Liver (tissue), 9 donors: ENCODE data around the gene BMP6. TPM values are rescaled to one million over a fixed set of nuclear protein-coding genes. Genes with fewer than 3 reads are reported as not detected.

Experiments
- DNase-seq: peaks from one replicate; pipeline ENCODE4 v3.0.0-alpha.2; 2017; ENCODE audit warnings: low spot score
- H3K27ac ChIP-seq, 2 donors: one replicate each; pipeline ENCODE4 v1.7.0; 2013; ENCODE audit warnings: inconsistent platforms in 2 of 2, low read length in 2 of 2, control low read depth in 1 of 2, low read depth in 1 of 2, mild to moderate bottlenecking in 1 of 2
- H3K27me3 ChIP-seq, 4 donors: one replicate each; pipeline versions ENCODE4 v1.6.1 to v1.7.0; 2013; ENCODE audit warnings: low read length in 3 of 4, inconsistent platforms in 1 of 4, mild to moderate bottlenecking in 1 of 4, moderate library complexity in 1 of 4; ENCODE audit not compliant: control insufficient read depth in 4 of 4, insufficient read depth in 4 of 4
- H3K36me3 ChIP-seq, 4 donors: one replicate each; pipeline versions ENCODE4 v1.6.1 to v1.7.0; 2013; ENCODE audit warnings: low read length in 3 of 4, mild to moderate bottlenecking in 3 of 4, low read depth in 1 of 4, moderate library complexity in 1 of 4; ENCODE audit not compliant: control insufficient read depth in 4 of 4, insufficient read depth in 3 of 4
- H3K4me1 ChIP-seq, 4 donors: one replicate each; pipeline versions ENCODE4 v1.6.1 to v1.7.0; 2013; ENCODE audit warnings: low read length in 3 of 4, mild to moderate bottlenecking in 3 of 4, moderate library complexity in 1 of 4; ENCODE audit not compliant: control insufficient read depth in 4 of 4, insufficient read depth in 4 of 4
- H3K4me3 ChIP-seq, 3 donors: one replicate each; pipeline versions ENCODE4 v1.6.1 to v1.7.0; 2013; ENCODE audit warnings: low read length in 3 of 3, control low read depth in 1 of 3, low read depth in 1 of 3, mild to moderate bottlenecking in 1 of 3
- H3K9ac ChIP-seq, 2 donors: one replicate each; pipeline ENCODE4 v1.7.0; 2013; ENCODE audit warnings: low read length in 2 of 2, mild to moderate bottlenecking in 2 of 2, moderate library complexity in 2 of 2, control low read depth in 1 of 2, low read depth in 1 of 2
- H3K9me3 ChIP-seq, 4 donors: one replicate each; pipeline versions ENCODE4 v1.6.1 to v1.7.0; 2013; ENCODE audit warnings: low read length in 3 of 4; ENCODE audit not compliant: control insufficient read depth in 4 of 4
- EGR1 ChIP-seq, 2 donors: IDR thresholded peaks; 2 replicates each; pipeline ENCODE4 v1.6.1; 2016 to 2018; ENCODE audit warnings: antibody characterized with exemption in 2 of 2, low read depth in 2 of 2
- FOXA1 ChIP-seq: IDR thresholded peaks from 2 replicates; pipeline ENCODE4 v1.6.1; 2016; ENCODE audit warnings: antibody characterized with exemption
- GABPA ChIP-seq, 2 donors: IDR thresholded peaks in 1 of 2; conservative IDR thresholded peaks in 1 of 2; 2 replicates each; pipeline ENCODE4 v1.6.1; 2016; ENCODE audit warnings: antibody characterized with exemption in 2 of 2, mild to moderate bottlenecking in 1 of 2, moderate library complexity in 1 of 2
- HNF4A ChIP-seq, 2 donors: conservative IDR thresholded peaks; 2 replicates each; pipeline ENCODE4 v1.6.1; 2016; ENCODE audit warnings: antibody characterized with exemption in 2 of 2, mild to moderate bottlenecking in 2 of 2
- HNF4G ChIP-seq: IDR thresholded peaks from 2 replicates; pipeline ENCODE4 v1.6.1; 2016; ENCODE audit warnings: antibody characterized with exemption
- JUND ChIP-seq, 2 donors: IDR thresholded peaks; 2 replicates each; pipeline ENCODE4 v1.6.1; 2016; ENCODE audit warnings: antibody characterized with exemption in 2 of 2
- NR2F2 ChIP-seq: IDR thresholded peaks from 2 replicates; pipeline ENCODE4 v1.6.1; 2016; ENCODE audit warnings: antibody characterized with exemption
- RAD21 ChIP-seq, 2 donors: IDR thresholded peaks; 2 replicates each; pipeline ENCODE4 v1.6.1; 2016; ENCODE audit warnings: antibody characterized with exemption in 2 of 2, mild to moderate bottlenecking in 2 of 2
- RXRA ChIP-seq, 2 donors: IDR thresholded peaks; 2 replicates each; pipeline ENCODE4 v1.6.1; 2017 to 2018; ENCODE audit warnings: antibody characterized with exemption in 2 of 2, mild to moderate bottlenecking in 1 of 2
- SP1 ChIP-seq: IDR thresholded peaks from 2 replicates; pipeline ENCODE4 v1.6.1; 2018; ENCODE audit warnings: antibody characterized with exemption, mild to moderate bottlenecking
- TAF1 ChIP-seq: conservative IDR thresholded peaks from 2 replicates; pipeline ENCODE4 v1.6.1; 2016; ENCODE audit warnings: antibody characterized with exemption, mild to moderate bottlenecking
- YY1 ChIP-seq: IDR thresholded peaks from 2 replicates; pipeline ENCODE4 v1.6.1; 2016; ENCODE audit warnings: antibody characterized with exemption, mild to moderate bottlenecking
- WGBS: extraction: QIAGEN DNeasy Blood & Tissue Kit; methylation state at CpG from one replicate; pipeline ENCODE4 v1.1.7; 2013; 5-methylcytosine and 5-hydroxymethylcytosine counted together
- polyA plus RNA-seq, 2 donors: library from polyadenylated mRNA; stranded (reverse) in 1 of 2; unstranded in 1 of 2; fragments of 200-250 nt in 1 of 2; fragments of >200 nt in 1 of 2; fragmentation: Nextera tagmentation in 1 of 2; extraction: Ambion mirVana in 1 of 2; gene quantifications; one replicate each; pipeline versions ENCODE4 v1.2.1 to v1.2.3, GENCODE V29; 2013 to 2015
- total RNA-seq, 2 donors: library from RNA; depleted of rRNA; stranded (reverse); fragments of >200 nt; gene quantifications; one replicate each; pipeline ENCODE4 v1.2.3, GENCODE V29; 2014
- TF ChIP-seq, protein P1 (sequence below): IDR thresholded peaks from 2 replicates; pipeline ENCODE4 v1.6.1; 2016; ENCODE audit warnings: antibody characterized with exemption
- TF ChIP-seq, protein P2 (sequence below): fragments of 150-350 bp; IDR thresholded peaks from 2 replicates; pipeline ENCODE4 v1.5.1; 2017; ENCODE audit warnings: improper control_type of control experiment, low read depth, low read length; ENCODE audit not compliant: missing input control
- donor health status: healthy.
- donor health status: healthy.
- donor health status: healthy.
- donor health status: healthy.
- donor health status: healthy.

Gene BMP6
- total and polyA plus RNA-seq, 4 donors, result 0.57 to 5.9 (median 2.3) TPM

DNA sequence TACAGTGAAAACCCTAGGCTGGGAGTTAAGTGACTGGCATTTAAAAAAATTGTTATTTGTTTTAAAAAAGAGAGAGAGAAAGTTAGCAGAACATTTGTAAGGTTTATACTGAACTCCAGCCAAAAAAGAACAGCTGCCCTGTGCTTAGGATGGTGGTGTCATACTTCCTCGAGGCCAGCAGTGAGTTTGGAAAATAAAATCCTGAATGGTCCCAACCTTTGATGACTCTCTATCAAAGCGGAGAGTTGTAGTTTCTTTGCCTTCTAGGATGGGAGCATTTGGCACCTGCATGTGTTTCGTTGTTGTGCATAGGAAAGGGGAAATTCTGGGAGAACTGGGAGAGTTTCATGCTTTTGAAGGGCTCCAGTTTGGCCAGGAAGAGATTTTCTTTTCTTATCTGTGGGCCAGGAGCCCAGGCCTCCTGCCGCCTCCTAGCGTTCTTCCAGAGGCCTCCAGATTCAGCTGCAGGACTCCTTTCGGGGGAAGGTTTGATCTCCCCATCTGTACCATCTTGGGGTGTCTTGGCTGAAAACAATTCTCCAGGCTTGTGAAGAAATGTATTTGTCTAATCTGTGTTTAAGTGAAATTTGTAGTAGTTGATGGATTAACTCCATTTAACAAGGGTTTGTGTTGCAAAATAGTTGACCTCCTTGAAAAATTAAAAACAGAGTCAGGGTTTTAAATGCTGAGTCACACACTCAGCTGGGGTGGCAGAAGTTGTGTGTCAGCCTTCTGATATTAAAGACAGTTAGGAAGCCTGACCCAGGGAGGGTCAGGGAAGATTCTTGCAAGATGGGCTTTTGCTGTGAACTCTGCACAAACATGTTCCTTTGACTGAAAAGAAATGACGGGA, 121.3 kb downstream of the BMP6 start:
- WGBS, result 74% methylated on average over 7 of the region's 7 CpGs

DNA sequence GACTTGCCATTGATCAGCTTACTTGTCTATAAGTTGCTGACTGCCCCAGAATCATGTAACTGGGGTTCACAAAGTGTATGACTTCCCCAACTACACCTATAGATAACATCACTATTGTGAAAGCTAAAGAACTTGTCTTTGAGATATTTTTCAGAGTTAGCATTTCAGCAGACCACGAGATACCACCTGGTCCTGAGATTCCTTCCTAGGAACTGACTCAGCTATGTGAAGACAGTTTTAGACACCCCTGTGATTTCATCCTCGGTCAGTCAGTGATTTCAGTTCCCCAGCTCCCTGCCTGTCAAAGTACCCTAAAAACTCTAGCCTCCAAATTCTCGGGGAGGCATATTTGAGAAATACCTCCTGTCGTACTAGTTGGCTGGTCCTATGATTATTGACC, 122.3 kb downstream of the BMP6 start:
- no peaks in the 10 kb centered on the region for H3K27me3 ChIP-seq

More for the DNA sequence above, 121.3 kb downstream of the BMP6 start:
- H3K27ac ChIP-seq, result no peak overlapping the region
- TF ChIP-seq EGR1 (IDR thresholded peaks at IDR 0.05; ENCODE audit: low read depth in 2 of 2) (no peak), FOXA1 (no peak), GABPA (IDR thresholded peaks at IDR 0.05 in 1 of 2, conservative IDR thresholded peaks at IDR 0.05 in 1 of 2) (no peak), TAF1 (no peak), JUND (IDR thresholded peaks at IDR 0.05) (no peak), NR2F2 (no peak)
- TF ChIP-seq, protein P1, sequence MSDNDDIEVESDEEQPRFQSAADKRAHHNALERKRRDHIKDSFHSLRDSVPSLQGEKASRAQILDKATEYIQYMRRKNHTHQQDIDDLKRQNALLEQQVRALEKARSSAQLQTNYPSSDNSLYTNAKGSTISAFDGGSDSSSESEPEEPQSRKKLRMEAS, result no peak
- TF ChIP-seq, protein P2, sequence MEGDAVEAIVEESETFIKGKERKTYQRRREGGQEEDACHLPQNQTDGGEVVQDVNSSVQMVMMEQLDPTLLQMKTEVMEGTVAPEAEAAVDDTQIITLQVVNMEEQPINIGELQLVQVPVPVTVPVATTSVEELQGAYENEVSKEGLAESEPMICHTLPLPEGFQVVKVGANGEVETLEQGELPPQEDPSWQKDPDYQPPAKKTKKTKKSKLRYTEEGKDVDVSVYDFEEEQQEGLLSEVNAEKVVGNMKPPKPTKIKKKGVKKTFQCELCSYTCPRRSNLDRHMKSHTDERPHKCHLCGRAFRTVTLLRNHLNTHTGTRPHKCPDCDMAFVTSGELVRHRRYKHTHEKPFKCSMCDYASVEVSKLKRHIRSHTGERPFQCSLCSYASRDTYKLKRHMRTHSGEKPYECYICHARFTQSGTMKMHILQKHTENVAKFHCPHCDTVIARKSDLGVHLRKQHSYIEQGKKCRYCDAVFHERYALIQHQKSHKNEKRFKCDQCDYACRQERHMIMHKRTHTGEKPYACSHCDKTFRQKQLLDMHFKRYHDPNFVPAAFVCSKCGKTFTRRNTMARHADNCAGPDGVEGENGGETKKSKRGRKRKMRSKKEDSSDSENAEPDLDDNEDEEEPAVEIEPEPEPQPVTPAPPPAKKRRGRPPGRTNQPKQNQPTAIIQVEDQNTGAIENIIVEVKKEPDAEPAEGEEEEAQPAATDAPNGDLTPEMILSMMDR, result no peak
- H3K9ac ChIP-seq, result no peak overlapping the region
- H3K4me1 ChIP-seq, result no peaks in the 10 kb centered on the region
- no peak overlapping the region for H3K4me3 ChIP-seq
- no peaks in the 10 kb centered on the region for H3K36me3 ChIP-seq
- no peaks in the 10 kb centered on the region for H3K27me3 ChIP-seq
- H3K9me3 ChIP-seq, result peaks cover 0 to 11% (median 6%) of the 10 kb centered on the region in 4 donors
- DNase-seq, result no peak

DNA sequence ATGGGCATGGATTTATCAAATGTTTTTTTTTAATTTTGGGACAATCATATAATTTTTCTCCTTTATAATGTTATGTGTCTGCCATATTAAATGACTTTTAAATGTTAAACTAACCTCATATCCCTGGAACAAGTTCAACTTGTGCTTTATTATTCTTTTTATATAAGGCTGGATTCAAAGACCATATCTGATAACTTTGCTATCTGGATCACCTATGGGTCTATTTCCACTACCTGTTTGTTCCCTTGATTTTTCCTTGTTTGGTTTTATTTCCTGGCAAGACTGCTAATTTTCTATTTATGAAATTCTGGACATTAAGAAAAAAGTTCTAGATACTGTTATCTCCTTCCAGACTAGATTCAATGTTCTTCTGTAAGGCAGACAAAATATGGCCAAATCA, 125.9 kb downstream of the BMP6 start:
- DNase-seq, result no peak
- no peak for TF ChIP-seq JUND (IDR thresholded peaks at IDR 0.05)
- TF ChIP-seq, protein P2, result no peak
- TF ChIP-seq HNF4G, result no peak
- TF ChIP-seq GABPA (IDR thresholded peaks at IDR 0.05 in 1 of 2, conservative IDR thresholded peaks at IDR 0.05 in 1 of 2), result no peak
- TF ChIP-seq, protein P1, result no peak
- no peak for TF ChIP-seq FOXA1
- no peak for TF ChIP-seq RAD21 (IDR thresholded peaks at IDR 0.05)
- TF ChIP-seq HNF4A (conservative IDR thresholded peaks at IDR 0.05), result no peak
- H3K27me3 ChIP-seq, result no peaks in the 10 kb centered on the region
- H3K36me3 ChIP-seq, result no peaks in the 10 kb centered on the region
- no peak overlapping the region for H3K9ac ChIP-seq
- no peaks in the 10 kb centered on the region for H3K4me1 ChIP-seq
- no peak overlapping the region for H3K27ac ChIP-seq
- no peak overlapping the region for H3K4me3 ChIP-seq
- H3K9me3 ChIP-seq, result peaks cover 0 to 12% (median 4%) of the 10 kb centered on the region in 4 donors

More for the DNA sequence above, 122.3 kb downstream of the BMP6 start:
- no peaks in the 10 kb centered on the region for H3K36me3 ChIP-seq
- WGBS, result 79% methylated on average over 4 of the region's 4 CpGs
- H3K9ac ChIP-seq, result no peak overlapping the region
- TF ChIP-seq YY1, result no peak
- no peak for TF ChIP-seq RXRA (IDR thresholded peaks at IDR 0.05)
- no peak for TF ChIP-seq SP1
- TF ChIP-seq HNF4A (conservative IDR thresholded peaks at IDR 0.05), result no peak
- TF ChIP-seq NR2F2, result no peak
- no peak for TF ChIP-seq RAD21 (IDR thresholded peaks at IDR 0.05)
- TF ChIP-seq, protein P1, result no peak
- H3K4me1 ChIP-seq, result no peaks in the 10 kb centered on the region
- no peak for DNase-seq
- no peak overlapping the region for H3K27ac ChIP-seq
- H3K9me3 ChIP-seq, result peaks cover 0 to 12% (median 4%) of the 10 kb centered on the region in 4 donors
- H3K4me3 ChIP-seq, result no peak overlapping the region
